OCI-LY7 (cell line): ENCODE data around the gene EXTL2. TPM values are rescaled to one million over a fixed set of nuclear protein-coding genes. Genes with fewer than 3 reads are reported as not detected.

Experiments used
- BruUV-seq: library from RNA; stranded (reverse); fragments of 400-500 nt; replicated peaks from 2 replicates; lab custom pipeline; 2021; lab: Mats Ljungman, UMichigan
- CTCF ChIA-PET: fragments of 300-600 bp; sonication (Branson Sonifier 250); formaldehyde crosslinking; loops from one replicate; lab custom pipeline; 2022; ENCODE audit warnings: antibody characterized with exemption; ENCODE audit not compliant: unreplicated experiment; lab: Charles Lee
- POLR2A ChIA-PET: fragments of 300-600 bp; sonication (Branson Sonifier 250); formaldehyde crosslinking; loops from one replicate; lab custom pipeline; 2022; ENCODE audit warnings: antibody characterized with exemption; lab: Charles Lee
- DNase-seq: peaks from one replicate; pipeline ENCODE4 v3.0.0-alpha.2; 2015; ENCODE audit warnings: low spot score
- H2AFZ ChIP-seq: fragments of 200-600 bp; sonication (generic), shearing (Covaris generic); 2 replicates; pipeline ENCODE4 v1.6.1; 2014; ENCODE audit warnings: mild to moderate bottlenecking, antibody characterized with exemption, low read length, moderate library complexity
- H3K27ac ChIP-seq: fragments of 200-600 bp; sonication (generic); 2 replicates; pipeline ENCODE4 v1.5.1; 2014; ENCODE audit warnings: mixed run types, low read depth, mild to moderate bottlenecking, moderate library complexity, low read length, inconsistent platforms; ENCODE audit not compliant: poor library complexity, severe bottlenecking
- H3K36me3 ChIP-seq: fragments of 200-600 bp; sonication (generic); 2 replicates; pipeline ENCODE4 v1.6.1; 2014; ENCODE audit warnings: mild to moderate bottlenecking, antibody characterized with exemption, low read length, moderate library complexity, mixed read lengths; ENCODE audit not compliant: insufficient read depth
- H3K4me1 ChIP-seq: fragments of 200-600 bp; sonication (generic); 2 replicates; pipeline ENCODE4 v1.5.1; 2014; ENCODE audit warnings: mild to moderate bottlenecking, low read length; ENCODE audit not compliant: insufficient read depth, poor library complexity, severe bottlenecking
- H3K4me2 ChIP-seq: fragments of 200-600 bp; sonication (generic); 2 replicates; pipeline ENCODE4 v1.6.1; 2014; ENCODE audit warnings: mild to moderate bottlenecking, low read length
- H3K4me3 ChIP-seq: fragments of 200-600 bp; sonication (generic); 2 replicates; pipeline ENCODE4 v1.5.1; 2014; ENCODE audit warnings: mild to moderate bottlenecking, low read depth, low read length; ENCODE audit not compliant: poor library complexity, severe bottlenecking
- H3K79me2 ChIP-seq: fragments of 200-600 bp; sonication (generic); 2 replicates; pipeline ENCODE4 v1.6.1; 2016; ENCODE audit warnings: low read depth, mild to moderate bottlenecking, low read length, moderate library complexity, mixed read lengths; ENCODE audit not compliant: insufficient read depth
- H3K9me2 ChIP-seq: fragments of 200-600 bp; sonication (generic); 2 replicates; pipeline ENCODE4 v1.6.1; 2016; ENCODE audit warnings: mild to moderate bottlenecking, low read length, mixed read lengths; ENCODE audit not compliant: insufficient read depth
- H3K9me3 ChIP-seq: fragments of 200-600 bp; sonication (generic); 2 replicates; pipeline ENCODE4 v1.6.1; 2014; ENCODE audit warnings: mild to moderate bottlenecking, mixed run types, low read length, mixed read lengths
- H4K20me1 ChIP-seq: fragments of 200-600 bp; sonication (generic); 2 replicates; pipeline ENCODE4 v1.6.1; 2014; ENCODE audit warnings: mild to moderate bottlenecking, antibody characterized with exemption, low read length, moderate library complexity, mixed read lengths; ENCODE audit not compliant: insufficient read depth
- CTCF ChIP-seq: fragments of 200-600 bp; sonication (generic); conservative IDR thresholded peaks from 2 replicates; pipeline ENCODE4 v1.5.1; 2014; ENCODE audit warnings: mild to moderate bottlenecking, antibody characterized with exemption, low read length, moderate library complexity, mixed read lengths
- EZH2phosphoT487 ChIP-seq: fragments of 200-600 bp; sonication (generic); IDR thresholded peaks from 2 replicates; pipeline ENCODE4 v1.6.1; 2018; ENCODE audit warnings: low read depth, borderline replicate concordance, mild to moderate bottlenecking, mixed run types, antibody characterized with exemption, low read length, moderate library complexity, mixed read lengths
- intact Hi-C: fragments of 100-400 bp; cut with micrococcal nuclease; formaldehyde crosslinking; loops from one replicate; pipeline ENCODE4 v1.10.0; 2022; ENCODE audit not compliant: unreplicated experiment
- total RNA-seq, 2 experiments: library from RNA; depleted of rRNA in 1 of 2; stranded (reverse); fragments of >200 nt in 1 of 2; shearing (Covaris generic) in 1 of 2; gene quantifications; 2 replicates each; pipeline ENCODE4 v1.2.3, GENCODE V29; 2014 to 2022

EXTL2 gene
- total RNA-seq, 2 experiments from 2014 or later = 7.0 to 9.8 TPM

GRCh38 chr1:100909018-100909417, 14.4 kb upstream of the EXTL2 start:
- Histone ChIP-seq H4K20me1 (no peaks in the 10 kb centered on the region), H3K36me3 (peaks cover 91% of the 10 kb centered on the region), H3K27ac (no peak overlapping the region), H3K4me2 (no peak overlapping the region), H3K9me2 (no peaks in the 10 kb centered on the region), H3K4me3 (no peak overlapping the region), H2AFZ (no peak overlapping the region), H3K9me3 (no peaks in the 10 kb centered on the region), H3K79me2 (no peaks in the 10 kb centered on the region; the same call in 1 of the 2 replicates), H3K4me1 (no peaks in the 10 kb centered on the region)
- CTCF ChIA-PET = no interaction called here
- intact Hi-C loops = no loop called here
- no peak for DNase-seq
- BruUV-seq = no TSS peak
- POLR2A ChIA-PET = interaction anchor here (0.6 to 3.5 kb wide), 6 partner anchors 8 to 445 kb away, joined by 3 to 18 read pairs (median 4); partner anchors contain the start of genes EXTL2 and SLC30A7
- TF ChIP-seq EZH2phosphoT487 (no peak), CTCF (no peak)

DNA sequence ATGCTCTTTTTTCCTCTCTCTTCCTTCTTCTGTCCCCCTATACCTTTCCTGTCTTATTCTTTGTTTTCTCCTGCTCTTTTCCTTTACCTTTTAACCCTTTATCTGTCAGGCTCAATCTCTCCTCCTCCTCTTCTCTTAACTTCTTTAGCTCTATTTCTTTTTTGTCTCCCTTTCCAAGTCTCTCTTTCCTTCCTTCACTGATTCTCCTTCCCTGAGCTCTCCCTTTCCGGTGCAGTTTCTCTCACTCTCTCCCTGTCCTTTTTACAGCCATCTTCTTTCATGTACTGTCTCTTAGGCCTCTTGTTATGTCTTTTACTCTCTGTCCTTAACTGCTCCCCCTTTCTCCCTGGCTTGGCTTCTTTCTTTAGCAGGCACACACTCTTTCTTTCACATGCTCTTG, 13.2 kb upstream of the EXTL2 start:
- H3K27ac ChIP-seq = no peak overlapping the region
- H2AFZ ChIP-seq = no peak overlapping the region
- CTCF ChIA-PET = no interaction called here
- no peaks in the 10 kb centered on the region; the same call in 1 of the 2 replicates for H3K79me2 ChIP-seq
- H3K4me2 ChIP-seq = no peak overlapping the region
- no peaks in the 10 kb centered on the region for H3K9me3 ChIP-seq
- POLR2A ChIA-PET = interaction anchor here (1.0 to 3.5 kb wide), 3 partner anchors 10 to 28 kb away, joined by 5 to 18 read pairs (median 8); partner anchors contain the start of genes EXTL2 and SLC30A7
- H3K9me2 ChIP-seq = no peaks in the 10 kb centered on the region
- no peak overlapping the region for H3K4me3 ChIP-seq
- DNase-seq = no peak
- no TSS peak for BruUV-seq
- intact Hi-C loops = no loop called here
- H3K36me3 ChIP-seq = peaks cover 81% of the 10 kb centered on the region
- H3K4me1 ChIP-seq = no peaks in the 10 kb centered on the region
- TF ChIP-seq EZH2phosphoT487 = no peak
- TF ChIP-seq CTCF = no peak
- no peaks in the 10 kb centered on the region for H4K20me1 ChIP-seq

GRCh38 chr1:100905181-100905580, 10.5 kb upstream of the EXTL2 start:
- Histone ChIP-seq H3K36me3 (peaks cover 83% of the 10 kb centered on the region), H3K9me3 (no peaks in the 10 kb centered on the region), H4K20me1 (no peaks in the 10 kb centered on the region), H3K79me2 (no peaks in the 10 kb centered on the region; the same call in 1 of the 2 replicates), H3K4me1 (no peaks in the 10 kb centered on the region), H3K4me2 (no peak overlapping the region), H3K27ac (no peak overlapping the region), H3K4me3 (no peak overlapping the region), H3K9me2 (no peaks in the 10 kb centered on the region), H2AFZ (no peak overlapping the region)
- ChIA-PET POLR2A (interaction anchor here (0.6 kb wide), 1 partner anchor 10 kb away, joined by 3 read pairs; the partner anchor contains the start of gene SLC30A7), CTCF (no interaction called here)
- intact Hi-C loops = no loop called here
- no TSS peak for BruUV-seq
- TF ChIP-seq EZH2phosphoT487 (no peak), CTCF (no peak)
- DNase-seq = no peak
